ENCODE measurements around the gene ATPAF1.

DNA sequence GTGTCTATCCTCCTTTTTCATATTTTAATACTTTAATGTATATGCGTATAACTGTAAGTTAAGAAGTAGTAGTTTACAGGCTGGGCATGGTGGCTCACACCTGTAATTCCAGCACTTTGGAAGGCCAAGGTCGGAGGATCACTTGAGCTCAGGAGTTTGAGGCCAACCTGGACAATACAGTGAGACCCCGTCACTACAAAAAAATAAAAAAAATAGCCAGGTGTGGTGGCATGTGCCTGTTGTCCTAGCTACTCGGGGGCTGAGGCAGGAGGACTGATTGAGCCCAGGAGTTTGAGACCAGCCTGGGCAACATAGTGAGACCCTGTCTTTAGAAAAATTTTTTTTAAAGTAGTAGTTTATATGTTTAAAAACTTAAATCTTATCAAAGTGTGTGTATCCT, 22.3 kb downstream of the ATPAF1 start:
- TF ChIP-seq FOSL2 (IDR thresholded peaks at IDR 0.05) = no peak
- no peak for TF ChIP-seq FOSL2 (CRISPR knock-in tag; IDR thresholded peaks at IDR 0.05)
- TF ChIP-seq, protein P1, sequence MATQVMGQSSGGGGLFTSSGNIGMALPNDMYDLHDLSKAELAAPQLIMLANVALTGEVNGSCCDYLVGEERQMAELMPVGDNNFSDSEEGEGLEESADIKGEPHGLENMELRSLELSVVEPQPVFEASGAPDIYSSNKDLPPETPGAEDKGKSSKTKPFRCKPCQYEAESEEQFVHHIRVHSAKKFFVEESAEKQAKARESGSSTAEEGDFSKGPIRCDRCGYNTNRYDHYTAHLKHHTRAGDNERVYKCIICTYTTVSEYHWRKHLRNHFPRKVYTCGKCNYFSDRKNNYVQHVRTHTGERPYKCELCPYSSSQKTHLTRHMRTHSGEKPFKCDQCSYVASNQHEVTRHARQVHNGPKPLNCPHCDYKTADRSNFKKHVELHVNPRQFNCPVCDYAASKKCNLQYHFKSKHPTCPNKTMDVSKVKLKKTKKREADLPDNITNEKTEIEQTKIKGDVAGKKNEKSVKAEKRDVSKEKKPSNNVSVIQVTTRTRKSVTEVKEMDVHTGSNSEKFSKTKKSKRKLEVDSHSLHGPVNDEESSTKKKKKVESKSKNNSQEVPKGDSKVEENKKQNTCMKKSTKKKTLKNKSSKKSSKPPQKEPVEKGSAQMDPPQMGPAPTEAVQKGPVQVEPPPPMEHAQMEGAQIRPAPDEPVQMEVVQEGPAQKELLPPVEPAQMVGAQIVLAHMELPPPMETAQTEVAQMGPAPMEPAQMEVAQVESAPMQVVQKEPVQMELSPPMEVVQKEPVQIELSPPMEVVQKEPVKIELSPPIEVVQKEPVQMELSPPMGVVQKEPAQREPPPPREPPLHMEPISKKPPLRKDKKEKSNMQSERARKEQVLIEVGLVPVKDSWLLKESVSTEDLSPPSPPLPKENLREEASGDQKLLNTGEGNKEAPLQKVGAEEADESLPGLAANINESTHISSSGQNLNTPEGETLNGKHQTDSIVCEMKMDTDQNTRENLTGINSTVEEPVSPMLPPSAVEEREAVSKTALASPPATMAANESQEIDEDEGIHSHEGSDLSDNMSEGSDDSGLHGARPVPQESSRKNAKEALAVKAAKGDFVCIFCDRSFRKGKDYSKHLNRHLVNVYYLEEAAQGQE (IDR thresholded peaks at IDR 0.05) = no peak
- no peak for TF ChIP-seq ZFP36 (IDR thresholded peaks at IDR 0.05; ENCODE audit: borderline replicate concordance, partially characterized antibody)
- TF ChIP-seq BHLHE40 (IDR thresholded peaks at IDR 0.05; ENCODE audit: low read depth, low read length) = no peak
